Trophoblast cell (in vitro differentiated cells and primary cell): ENCODE measurements around the gene SURF6.
"Not testable (repeated sequence)": the region's sequence is repeated elsewhere in the genome, so short reads cannot be mapped to it uniquely, and the experiment has no call there.

Experiments
- DNase-seq, 2 donors: peaks; one replicate each; pipeline ENCODE4 v3.0.0-alpha.2; 2016
- H2AFZ ChIP-seq: 2 replicates; pipeline ENCODE4 v1.6.1; 2013; ENCODE audit warnings: low read length, moderate library complexity, mild to moderate bottlenecking; ENCODE audit not compliant: insufficient read depth, poor library complexity
- H2AK5ac ChIP-seq: 2 replicates; pipeline ENCODE4 v1.6.1; 2013; ENCODE audit warnings: mild to moderate bottlenecking, low read length
- H2BK120ac ChIP-seq: 2 replicates; pipeline ENCODE4 v1.6.1; 2013; ENCODE audit warnings: low read length, mild to moderate bottlenecking, moderate library complexity; ENCODE audit not compliant: insufficient read depth, poor library complexity
- H2BK12ac ChIP-seq: 2 replicates; pipeline ENCODE4 v1.6.1; 2013; ENCODE audit warnings: mild to moderate bottlenecking, low read length, moderate library complexity
- H2BK5ac ChIP-seq: 2 replicates; pipeline ENCODE4 v1.6.1; 2013; ENCODE audit warnings: low read length, low read depth, moderate library complexity, mild to moderate bottlenecking; ENCODE audit not compliant: poor library complexity
- H3K14ac ChIP-seq: 2 replicates; pipeline ENCODE4 v1.6.1; 2013; ENCODE audit warnings: mild to moderate bottlenecking, low read length
- H3K18ac ChIP-seq: 2 replicates; pipeline ENCODE4 v1.6.1; 2013; ENCODE audit warnings: mild to moderate bottlenecking, low read length
- H3K23ac ChIP-seq: 2 replicates; pipeline ENCODE4 v1.6.1; 2013; ENCODE audit warnings: low read length
- H3K27ac ChIP-seq: 2 replicates; pipeline ENCODE4 v1.5.1; 2013; ENCODE audit warnings: low read depth, mild to moderate bottlenecking, inconsistent platforms, low read length, moderate library complexity
- H3K27me3 ChIP-seq: 2 replicates; pipeline ENCODE4 v1.6.1; 2013; ENCODE audit warnings: inconsistent platforms, mild to moderate bottlenecking, low read length, moderate library complexity; ENCODE audit not compliant: insufficient read depth
- H3K36me3 ChIP-seq, 2 experiments: 1 replicate in 1 of 2; 2 replicates in 1 of 2; pipeline ENCODE4 v1.6.1; 2013; ENCODE audit warnings: low read length in 2 of 2, mild to moderate bottlenecking in 2 of 2, moderate library complexity in 1 of 2; ENCODE audit not compliant: insufficient read depth in 2 of 2, control insufficient read depth in 1 of 2
- H3K4ac ChIP-seq: 2 replicates; pipeline ENCODE4 v1.6.1; 2013; ENCODE audit warnings: low read depth, mild to moderate bottlenecking, low read length, moderate library complexity
- H3K4me1 ChIP-seq, 2 experiments: 1 replicate in 1 of 2; 2 replicates in 1 of 2; pipeline ENCODE4 v1.6.1; 2013; ENCODE audit warnings: low read length in 2 of 2, mild to moderate bottlenecking in 2 of 2, moderate library complexity in 1 of 2; ENCODE audit not compliant: insufficient read depth in 2 of 2, control insufficient read depth in 1 of 2
- H3K4me2 ChIP-seq: 2 replicates; pipeline ENCODE4 v1.6.1; 2013; ENCODE audit warnings: inconsistent platforms, mild to moderate bottlenecking, low read length, moderate library complexity
- H3K4me3 ChIP-seq: 2 replicates; pipeline ENCODE4 v1.5.1; 2013; ENCODE audit warnings: mild to moderate bottlenecking, low read depth, low read length, inconsistent platforms
- H3K79me1 ChIP-seq: one replicate; pipeline ENCODE4 v1.6.1; 2013; ENCODE audit warnings: low read length
- H3K79me2 ChIP-seq: 2 replicates; pipeline ENCODE4 v1.6.1; 2013; ENCODE audit warnings: low read length, mild to moderate bottlenecking; ENCODE audit not compliant: control insufficient read depth, insufficient read depth, poor library complexity
- H3K9ac ChIP-seq: 2 replicates; pipeline ENCODE4 v1.6.1; 2013; ENCODE audit warnings: mild to moderate bottlenecking, low read length
- H3K9me3 ChIP-seq: 2 replicates; pipeline ENCODE4 v1.6.1; 2013; ENCODE audit warnings: low read depth, mild to moderate bottlenecking, control low read depth, inconsistent platforms, low read length; ENCODE audit not compliant: insufficient read depth
- H4K12ac ChIP-seq: 2 replicates; pipeline ENCODE4 v1.6.1; 2013; ENCODE audit warnings: low read depth, mild to moderate bottlenecking, low read length, moderate library complexity
- H4K8ac ChIP-seq: 2 replicates; pipeline ENCODE4 v1.6.1; 2013; ENCODE audit warnings: low read depth, mild to moderate bottlenecking, low read length, moderate library complexity
- H4K91ac ChIP-seq: one replicate; pipeline ENCODE4 v1.6.1; 2013; ENCODE audit warnings: low read depth, mild to moderate bottlenecking, low read length, moderate library complexity
- WGBS: extraction: QIAGEN DNeasy Blood & Tissue Kit; methylation state at CpG from one replicate; pipeline ENCODE4 v1.1.7; 2013; ENCODE audit warnings: missing lambda C conversion rate; ENCODE audit not compliant: insufficient read length, insufficient coverage; ENCODE audit errors: extremely low coverage; 5-methylcytosine and 5-hydroxymethylcytosine counted together

The SURF6 gene

DNA sequence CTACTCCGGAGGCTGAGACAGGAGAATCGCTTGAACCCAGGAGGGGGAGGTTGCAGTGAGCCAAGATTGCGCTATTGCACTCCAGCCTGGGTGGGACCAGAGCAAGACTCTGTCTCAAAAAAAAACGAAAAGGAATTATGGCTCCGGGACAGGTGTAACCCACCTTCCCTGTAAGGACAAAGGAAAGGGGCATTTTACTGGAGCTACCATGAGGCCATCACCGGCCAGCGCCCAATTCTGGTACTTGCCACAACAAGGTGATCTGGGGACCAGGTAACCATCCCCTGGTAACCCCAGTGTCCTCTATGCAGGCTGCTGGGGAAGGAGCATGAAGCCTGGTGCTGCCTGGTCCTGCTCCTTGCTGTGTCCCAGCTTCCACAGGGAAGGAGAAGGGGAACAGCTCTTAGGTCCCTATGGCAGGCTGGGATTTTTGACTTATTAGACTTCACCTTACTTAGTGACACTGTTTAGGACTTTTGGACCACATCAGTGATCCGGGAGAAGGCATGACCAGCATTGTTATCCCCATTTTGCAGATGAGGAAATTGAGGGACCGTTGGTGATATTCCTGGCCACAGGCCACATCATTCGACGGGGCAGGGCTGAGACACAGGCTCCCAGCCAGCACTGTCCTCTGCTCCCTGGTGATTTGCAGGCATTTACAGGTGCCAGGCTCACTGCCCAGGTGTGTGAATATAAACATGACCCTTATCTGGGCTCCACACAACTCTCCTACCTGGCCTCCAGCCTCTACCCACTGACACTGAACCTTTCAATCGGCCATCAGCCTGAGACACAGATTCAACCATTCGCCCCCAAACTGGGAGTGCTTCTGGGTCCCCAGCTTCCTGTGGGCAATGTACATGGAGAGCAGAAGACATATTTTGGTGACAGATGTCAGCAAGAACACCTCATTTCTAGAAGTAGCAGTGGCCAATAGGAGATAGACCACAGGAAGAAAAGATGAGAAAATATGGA lies 34.4 kb downstream of the SURF6 start:
- Histone ChIP-seq H2BK12ac (no peak overlapping the region), H3K36me3 (no peaks in the 10 kb centered on the region), H3K9ac (no peak overlapping the region), H4K91ac (no peak overlapping the region), H3K4ac (no peak overlapping the region), H2BK120ac (no peak overlapping the region), H3K14ac (no peak overlapping the region), H3K27ac (no peak overlapping the region), H3K23ac (no peak overlapping the region), H4K12ac (no peak overlapping the region), H3K79me1 (no peaks in the 10 kb centered on the region), H3K27me3 (no peaks in the 10 kb centered on the region), H2AFZ (no peak overlapping the region), H3K4me3 (no peak overlapping the region), H3K4me1 (no peaks in the 10 kb centered on the region), H3K79me2 (no peaks in the 10 kb centered on the region), H3K18ac (no peak overlapping the region), H4K8ac (no peak overlapping the region), H2AK5ac (no peak overlapping the region), H3K9me3 (peaks cover 9% of the 10 kb centered on the region), H2BK5ac (no peak overlapping the region), H3K4me2 (no peak overlapping the region)
- DNase-seq: no peak
- WGBS: no CpG with 5 or more reads among the region's 13 CpGs

DNA sequence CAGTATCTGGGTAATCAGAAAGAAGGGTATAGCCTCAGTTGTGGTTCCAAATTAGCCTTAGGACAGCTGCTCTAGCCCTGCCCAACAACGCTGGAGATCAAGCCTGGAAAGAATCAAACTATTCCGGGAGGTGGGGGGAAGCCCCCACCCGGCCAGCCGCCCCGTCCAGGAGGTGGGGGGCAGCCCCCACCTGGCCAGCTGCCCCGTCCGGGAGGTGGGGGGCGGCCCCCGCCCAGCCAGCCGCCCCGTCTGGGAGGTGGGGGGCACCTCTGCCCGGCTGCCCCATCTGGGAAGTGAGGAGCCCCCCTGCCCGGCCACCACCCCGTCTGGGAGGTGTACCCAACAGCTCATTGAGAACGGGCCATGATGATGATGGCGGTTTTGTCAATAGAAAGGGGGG lies 36.0 kb downstream of the SURF6 start:
- not testable (repeated sequence) for H3K9me3 ChIP-seq, H3K18ac ChIP-seq, H2BK12ac ChIP-seq, H3K4me3 ChIP-seq, DNase-seq, H3K14ac ChIP-seq, H3K36me3 ChIP-seq, H3K4me1 ChIP-seq, H4K12ac ChIP-seq, H3K79me2 ChIP-seq, H4K8ac ChIP-seq, H3K4me2 ChIP-seq, H3K4ac ChIP-seq, H3K27ac ChIP-seq, H3K23ac ChIP-seq, H3K27me3 ChIP-seq, H3K79me1 ChIP-seq, H2BK5ac ChIP-seq, H2BK120ac ChIP-seq, H2AK5ac ChIP-seq, H4K91ac ChIP-seq, H3K9ac ChIP-seq, H2AFZ ChIP-seq
- WGBS: no CpG with 5 or more reads among the region's 16 CpGs

DNA sequence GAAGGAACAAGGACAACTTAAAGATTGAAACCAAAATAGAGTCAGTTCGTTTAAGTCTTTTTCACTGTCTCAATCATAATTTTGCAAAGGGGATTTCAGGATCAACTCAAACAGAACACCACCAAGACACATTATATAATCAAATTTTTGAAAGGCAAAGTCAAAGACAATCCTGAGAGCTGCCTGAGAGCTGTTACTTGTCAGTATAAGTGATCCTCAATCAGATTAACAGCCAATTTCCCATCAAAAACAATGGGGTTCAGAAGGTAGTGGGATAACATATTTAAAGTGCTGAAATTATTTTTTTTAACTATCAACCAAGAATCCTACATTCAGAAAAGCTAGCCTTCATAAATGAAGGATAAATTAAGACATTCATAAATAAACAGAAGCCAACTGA lies 41.7 kb downstream of the SURF6 start:
- Histone ChIP-seq H3K27me3 (no peaks in the 10 kb centered on the region), H4K8ac (no peak overlapping the region), H2BK12ac (no peak overlapping the region), H3K79me1 (no peaks in the 10 kb centered on the region), H3K18ac (no peak overlapping the region), H3K4ac (no peak overlapping the region), H3K23ac (no peak overlapping the region), H4K91ac (no peak overlapping the region), H3K9me3 (peaks cover 9% of the 10 kb centered on the region), H3K27ac (no peak overlapping the region), H3K36me3 (no peaks in the 10 kb centered on the region), H3K4me3 (no peak overlapping the region), H3K4me2 (no peak overlapping the region), H2BK5ac (no peak overlapping the region), H3K9ac (no peak overlapping the region), H2BK120ac (no peak overlapping the region), H3K14ac (no peak overlapping the region), H2AFZ (no peak overlapping the region), H4K12ac (no peak overlapping the region), H3K4me1 (no peaks in the 10 kb centered on the region), H2AK5ac (no peak overlapping the region), H3K79me2 (no peaks in the 10 kb centered on the region)
- no CpG with 5 or more reads among the region's 1 CpG for WGBS
- no peak for DNase-seq

DNA sequence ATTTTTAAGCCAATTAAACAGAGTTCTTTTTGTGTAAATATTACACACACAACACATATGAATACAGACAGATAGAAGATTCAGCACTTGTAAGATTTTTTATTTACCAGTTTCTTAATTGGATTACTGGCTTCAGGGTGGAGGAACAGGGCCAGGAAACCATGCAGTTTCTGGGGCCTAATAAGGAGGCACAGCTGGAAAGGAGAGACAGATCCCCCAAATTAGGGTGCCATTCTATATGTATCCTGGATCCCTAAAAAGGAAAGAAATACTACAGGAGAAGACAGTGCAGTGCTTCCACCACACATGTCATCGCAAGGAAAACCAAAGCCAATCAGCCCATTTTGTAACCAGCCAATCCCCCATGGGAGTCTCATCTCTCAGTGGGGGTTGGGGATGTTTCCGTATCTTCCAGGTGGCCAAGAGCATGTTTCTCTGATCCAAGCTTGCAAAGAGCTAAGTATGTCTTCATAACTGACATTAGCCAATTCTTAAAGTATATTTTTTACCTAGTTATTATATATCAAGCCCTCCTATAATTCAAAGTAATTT lies 45.2 kb downstream of the SURF6 start:
- no peak overlapping the region for H2BK120ac ChIP-seq
- WGBS: no CpG with 5 or more reads among the region's 2 CpGs
- no peak for DNase-seq
- no peaks in the 10 kb centered on the region for H3K27me3 ChIP-seq
- H2BK5ac ChIP-seq: no peak overlapping the region
- H3K14ac ChIP-seq: no peak overlapping the region
- H3K4me3 ChIP-seq: no peak overlapping the region
- H4K8ac ChIP-seq: no peak overlapping the region
- H3K79me1 ChIP-seq: no peaks in the 10 kb centered on the region
- H3K9me3 ChIP-seq: peaks cover 10% of the 10 kb centered on the region
- no peak overlapping the region for H3K4me2 ChIP-seq
- no peaks in the 10 kb centered on the region for H3K79me2 ChIP-seq
- no peak overlapping the region for H3K9ac ChIP-seq
- no peaks in the 10 kb centered on the region for H3K4me1 ChIP-seq
- H2AFZ ChIP-seq: no peak overlapping the region
- no peak overlapping the region for H2BK12ac ChIP-seq
- no peak overlapping the region for H4K91ac ChIP-seq
- no peak overlapping the region for H4K12ac ChIP-seq
- no peak overlapping the region for H2AK5ac ChIP-seq
- no peak overlapping the region for H3K23ac ChIP-seq
- H3K18ac ChIP-seq: no peak overlapping the region
- H3K4ac ChIP-seq: no peak overlapping the region
- H3K36me3 ChIP-seq: no peaks in the 10 kb centered on the region
- no peak overlapping the region for H3K27ac ChIP-seq
